Activated CD8-positive, alpha-beta memory T cell treated with anti-CD3 and anti-CD28 coated beads, Interleukin-2, amount 50 U/mL, for 48 hours (primary cell): ENCODE measurements around the gene IFNB1.

Source experiments
- DNase-seq: peaks from one replicate; pipeline ENCODE4 v3.0.0-alpha.2; 2020

IFNB1 gene

DNA sequence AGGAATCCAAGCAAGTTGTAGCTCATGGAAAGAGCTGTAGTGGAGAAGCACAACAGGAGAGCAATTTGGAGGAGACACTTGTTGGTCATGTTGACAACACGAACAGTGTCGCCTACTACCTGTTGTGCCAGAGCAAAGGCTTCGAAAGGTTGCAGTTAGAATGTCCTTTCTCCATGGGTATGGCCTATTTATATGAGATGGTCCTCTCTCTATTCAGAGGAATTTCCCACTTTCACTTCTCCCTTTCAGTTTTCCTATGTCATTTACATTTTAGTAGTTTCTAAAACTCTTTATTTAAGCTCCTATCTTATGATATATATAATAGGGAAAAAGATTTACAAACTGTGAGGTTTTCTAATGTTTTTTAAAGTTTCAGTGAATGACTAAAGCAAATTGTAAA, at the start of gene IFNB1:
Gene IFNB1, minus strand, starts transcription at position 162 of the 400 bp plus-strand sequence. Its CDS starts 73 bp downstream, at position 89.
- DNase-seq: no peak

DNA sequence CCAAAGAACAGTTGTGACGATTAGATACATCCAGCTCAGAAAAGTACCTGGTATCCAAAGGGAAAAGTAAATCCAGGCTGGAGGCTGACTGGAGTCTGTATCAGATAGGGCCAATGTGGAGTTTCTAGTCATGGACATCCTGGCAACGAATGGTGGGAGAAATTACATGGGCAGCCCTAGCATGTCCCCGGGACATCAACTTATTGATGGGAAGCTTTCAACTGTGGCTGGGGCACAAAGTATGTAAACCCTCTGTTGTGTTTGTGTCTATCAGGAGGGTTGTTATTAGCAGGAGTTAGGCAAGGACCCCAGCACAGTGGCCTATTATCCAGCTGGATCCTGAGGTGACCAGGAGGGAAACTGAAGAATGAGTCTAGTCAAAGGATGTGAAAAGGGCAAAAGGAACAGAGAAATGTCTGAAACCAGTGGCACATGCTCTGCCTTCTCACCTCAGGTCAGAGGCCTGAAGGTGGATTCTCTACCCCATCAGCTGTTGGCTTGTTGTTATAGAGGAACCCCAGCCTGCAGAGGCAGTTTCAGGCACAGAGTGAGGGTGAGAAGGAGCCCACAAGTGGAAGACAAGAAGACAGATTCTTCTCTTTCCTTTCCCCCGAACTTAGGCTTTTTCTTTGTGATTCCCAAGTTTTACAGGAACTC, 44.0 kb upstream of the IFNB1 start:
- DNase-seq: no peak

DNA sequence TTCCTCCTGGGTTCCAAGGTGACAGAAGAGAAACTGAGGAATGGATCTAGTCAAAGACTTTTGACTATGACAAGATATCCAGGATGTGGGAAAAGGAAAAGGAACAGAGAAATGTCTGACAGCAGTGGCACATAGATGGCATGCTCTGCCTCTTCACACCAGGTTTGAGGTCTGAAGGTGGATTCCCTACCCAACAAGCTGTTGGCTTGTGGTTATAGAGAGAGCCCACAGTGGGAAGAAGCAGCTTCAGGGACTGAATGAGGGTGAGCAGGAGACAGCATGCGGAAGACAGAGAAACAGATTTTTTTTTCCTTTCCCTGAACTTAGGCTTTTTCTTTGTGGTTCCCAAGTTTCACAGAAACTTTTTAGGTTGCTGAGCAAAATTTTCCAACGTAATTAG, 43.3 kb upstream of the IFNB1 start:
- DNase-seq: no peak

DNA sequence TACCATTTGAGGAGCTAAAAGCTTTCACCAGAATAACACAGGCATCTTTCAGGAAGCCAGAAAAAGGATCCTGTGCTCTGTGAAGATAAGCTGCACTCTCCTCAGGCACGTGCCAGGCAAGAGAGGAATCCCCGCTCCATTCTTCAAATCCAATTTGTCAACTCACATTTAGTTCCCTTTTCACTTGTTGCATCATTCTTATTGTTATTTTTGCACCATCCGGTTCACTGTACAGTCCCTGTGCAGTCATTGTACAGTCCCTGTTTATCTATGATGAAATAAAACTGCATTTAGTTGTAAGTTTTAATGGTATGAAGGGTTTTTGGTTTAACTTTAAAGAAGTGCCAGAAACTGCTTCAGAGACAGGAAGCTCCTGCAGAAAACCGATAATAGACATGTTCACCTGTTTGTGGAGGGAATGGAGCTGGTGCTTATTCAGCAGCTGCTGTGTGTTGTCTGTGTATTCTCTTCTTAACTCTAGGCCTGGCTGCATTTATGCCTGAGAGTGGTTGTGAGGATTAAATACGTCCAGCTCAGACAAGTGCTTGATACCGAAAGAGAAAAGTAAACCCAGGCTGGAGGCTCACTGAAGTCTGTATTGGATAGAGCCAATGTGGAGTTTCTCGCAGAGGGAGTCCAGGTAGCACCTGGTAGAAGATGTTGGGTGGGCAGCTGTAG, 41.5 kb upstream of the IFNB1 start:
- DNase-seq: no peak

DNA sequence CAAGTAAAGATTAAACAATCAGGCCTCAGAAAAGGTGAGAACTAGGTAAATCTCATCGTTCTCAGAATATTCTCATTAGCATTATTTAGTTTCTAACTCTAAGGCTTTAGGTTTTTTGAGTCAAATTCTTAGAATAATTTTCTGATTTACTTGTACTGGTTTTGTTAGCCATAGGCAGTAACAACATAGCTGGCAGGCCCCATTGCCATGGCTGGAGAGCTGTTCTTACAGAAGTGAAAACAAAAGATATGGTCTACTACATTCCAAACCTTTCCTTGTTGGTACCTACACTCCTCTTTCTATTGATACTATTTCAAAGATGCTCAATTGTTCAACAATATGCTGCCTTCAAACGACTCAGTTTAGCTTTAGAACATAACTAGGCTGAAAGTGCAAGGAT, 36.6 kb upstream of the IFNB1 start:
- DNase-seq: no peak

DNA sequence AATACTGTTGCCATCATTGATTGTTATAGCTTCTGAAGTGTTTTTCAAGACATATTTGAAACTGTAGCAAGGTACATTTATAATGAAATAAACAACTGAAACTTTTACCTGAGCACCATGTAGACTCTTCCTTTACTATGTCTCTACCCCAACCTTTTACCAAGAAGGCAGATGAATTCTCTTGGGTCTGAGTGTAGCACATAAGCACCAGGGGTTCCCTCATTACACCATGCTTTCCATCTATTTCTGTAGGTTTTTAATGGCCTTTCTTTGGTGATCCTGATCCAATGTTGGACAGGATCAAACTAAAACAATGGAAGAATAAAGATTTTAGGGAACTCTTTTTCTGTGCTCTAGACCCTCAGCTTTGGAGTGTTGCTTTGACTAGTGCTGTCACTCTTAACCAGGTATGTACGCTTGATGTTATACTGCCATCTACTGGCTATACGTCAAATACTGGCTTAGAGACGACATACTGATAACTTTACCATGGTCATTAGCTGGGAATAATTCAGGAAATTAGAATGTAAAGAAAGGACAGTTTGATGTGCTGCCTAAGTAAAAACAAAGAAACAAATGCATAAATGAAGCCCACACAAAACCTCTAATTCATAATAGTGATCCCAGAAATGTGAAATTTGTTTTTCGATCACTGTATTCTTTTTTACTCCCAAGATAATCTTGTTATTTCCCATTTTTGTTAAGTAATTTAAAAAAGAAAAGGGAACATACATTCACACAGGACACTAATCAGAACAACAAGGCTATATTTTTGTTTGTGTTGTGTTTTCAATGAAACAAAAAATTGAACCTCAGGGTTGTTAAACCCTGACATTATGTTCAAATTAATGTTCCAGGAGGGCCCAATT, 33.2 kb upstream of the IFNB1 start:
- no peak for DNase-seq

DNA sequence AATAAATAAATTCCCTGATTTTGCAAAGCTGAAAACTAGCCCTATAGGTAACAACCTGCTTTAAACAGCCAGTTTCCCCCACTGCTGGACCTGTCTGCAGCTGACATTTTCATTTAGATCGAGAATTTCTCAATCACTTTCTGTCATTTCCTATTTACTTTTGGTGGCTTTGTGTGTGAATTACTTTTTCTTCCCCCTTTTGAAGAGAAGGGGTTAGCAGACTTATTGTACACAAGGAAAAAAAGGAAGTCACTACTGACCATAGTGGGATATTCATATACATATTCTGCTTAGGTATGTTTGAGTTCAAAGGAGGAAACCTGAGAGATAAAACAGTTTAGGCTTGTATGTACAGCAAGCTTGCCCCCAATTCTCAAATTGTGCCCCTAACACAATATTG, 27.0 kb upstream of the IFNB1 start:
- DNase-seq: no peak

DNA sequence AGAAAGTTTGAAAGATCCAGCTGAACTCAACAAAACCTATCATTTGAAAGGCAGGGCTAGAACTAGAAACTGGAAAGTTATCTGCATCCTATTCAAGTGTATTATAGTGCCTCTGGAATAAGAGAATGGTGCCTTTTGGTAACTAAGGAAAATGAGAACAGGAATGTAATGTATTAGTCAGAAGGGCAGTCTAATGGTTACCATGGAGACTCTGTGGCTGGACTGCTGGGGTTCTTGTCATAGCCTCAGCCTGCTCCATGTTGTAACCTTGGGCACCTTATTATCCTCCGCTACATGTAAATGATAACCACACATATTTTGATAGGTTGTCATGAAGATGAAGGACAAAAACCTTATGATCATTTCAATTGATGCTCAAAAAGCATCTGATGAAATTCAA, 24.6 kb upstream of the IFNB1 start:
- DNase-seq: no peak

DNA sequence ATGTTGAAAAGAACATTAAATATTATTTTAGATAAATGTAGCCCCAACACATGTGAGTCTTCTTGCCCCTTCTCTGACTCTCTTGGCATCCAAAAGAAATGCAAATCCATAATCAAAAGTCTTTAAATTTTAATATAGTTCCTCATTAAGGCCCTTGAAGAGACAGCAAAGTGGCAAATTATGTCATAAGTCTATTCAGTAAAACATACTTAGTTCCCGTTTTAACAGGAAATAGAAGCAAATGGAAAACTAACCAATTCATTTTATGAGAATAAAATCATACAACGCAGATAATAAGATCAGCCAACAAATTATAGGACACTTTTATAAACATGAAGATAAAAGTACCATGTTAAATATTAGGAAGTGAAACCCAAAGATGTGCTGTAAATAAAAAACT, 20.1 kb upstream of the IFNB1 start:
- no peak for DNase-seq

DNA sequence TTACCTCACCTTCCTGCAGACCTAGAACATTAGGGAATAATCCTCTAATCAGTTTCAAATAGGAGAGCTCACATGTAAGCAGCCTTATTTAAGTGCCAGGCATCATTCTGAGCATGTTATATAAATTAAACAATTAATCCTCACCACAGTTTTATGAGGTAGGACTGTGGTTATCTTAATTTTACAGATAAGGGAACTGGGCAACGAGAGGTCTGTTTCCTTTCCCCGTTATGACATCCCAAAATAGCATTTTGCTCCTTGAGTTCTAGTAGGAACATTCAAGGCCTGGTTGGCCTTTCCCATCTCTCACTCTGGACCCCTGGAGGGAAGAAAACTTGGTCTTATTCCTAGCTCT, 19.1 kb upstream of the IFNB1 start:
- DNase-seq: no peak

DNA sequence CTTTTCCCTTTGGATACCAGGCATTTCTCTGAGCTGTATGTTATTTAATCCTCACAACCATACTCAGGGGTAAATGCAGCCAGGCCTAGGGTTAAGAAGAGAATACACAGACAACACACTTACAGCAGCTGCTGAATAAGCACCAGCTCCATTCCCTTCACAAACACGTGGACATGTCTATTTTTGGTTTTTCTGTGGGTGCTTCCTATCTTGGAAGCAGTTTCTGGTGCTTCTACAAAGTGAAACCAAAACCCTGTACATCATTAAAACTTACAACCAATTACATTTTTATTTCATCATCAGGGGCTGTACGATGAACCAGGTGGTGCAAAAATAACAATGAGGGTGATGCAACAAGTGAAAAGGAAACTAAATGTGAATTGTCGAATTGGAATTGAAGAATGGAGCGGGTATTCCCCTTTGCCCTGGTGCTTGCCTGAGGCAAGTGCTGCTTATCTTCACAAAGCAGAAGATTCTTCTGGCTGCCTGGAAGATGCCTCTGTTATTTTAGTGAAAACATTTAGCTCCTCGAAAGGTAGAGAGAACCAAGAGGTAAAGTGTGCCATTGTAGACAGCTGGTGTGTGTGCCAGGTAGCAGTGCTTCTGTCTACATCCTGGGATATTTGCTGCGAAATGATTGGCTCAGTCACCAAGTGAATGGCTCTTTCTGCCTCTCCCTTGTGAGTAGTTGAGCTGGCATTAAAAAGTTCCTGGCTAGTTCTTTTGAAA, 18.6 kb upstream of the IFNB1 start:
- no peak for DNase-seq

DNA sequence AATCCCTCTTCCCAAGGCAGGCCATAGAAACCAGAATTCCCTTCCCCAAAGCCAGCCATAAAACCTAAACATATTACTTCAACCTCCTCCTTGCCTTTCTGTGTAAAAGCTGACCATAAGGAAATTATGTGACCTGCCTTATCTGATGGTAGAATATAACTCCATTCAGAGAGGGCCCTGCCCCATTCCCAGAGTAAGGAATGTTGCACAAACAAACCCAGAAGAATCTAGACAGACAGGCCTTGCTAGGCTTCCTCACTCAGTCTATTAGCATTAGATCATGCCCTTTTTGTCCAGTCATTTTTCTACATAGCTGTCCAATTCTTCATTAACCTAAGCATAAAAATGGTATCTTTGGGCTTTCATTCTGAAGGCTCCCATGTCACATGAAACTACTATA, 17.8 kb upstream of the IFNB1 start:
- no peak for DNase-seq

DNA sequence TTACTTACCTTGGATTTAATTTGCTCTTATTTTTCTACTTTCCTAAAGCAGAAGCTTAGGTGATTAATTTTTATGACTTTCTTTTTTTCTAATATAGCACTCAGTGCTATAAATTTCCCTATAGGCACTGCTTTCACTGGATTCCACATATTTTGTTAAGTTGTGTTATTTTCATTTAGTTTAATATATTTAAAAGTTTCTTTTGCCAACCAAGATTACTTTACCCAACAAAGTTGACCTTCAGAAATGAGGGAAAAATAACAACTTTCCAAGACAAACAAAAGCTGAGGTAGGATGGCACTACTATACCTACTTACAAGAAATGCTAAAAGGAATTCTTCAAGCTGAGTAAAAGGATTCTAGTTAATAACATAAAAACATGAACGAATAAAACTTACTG, 8.8 kb upstream of the IFNB1 start:
- no peak for DNase-seq

DNA sequence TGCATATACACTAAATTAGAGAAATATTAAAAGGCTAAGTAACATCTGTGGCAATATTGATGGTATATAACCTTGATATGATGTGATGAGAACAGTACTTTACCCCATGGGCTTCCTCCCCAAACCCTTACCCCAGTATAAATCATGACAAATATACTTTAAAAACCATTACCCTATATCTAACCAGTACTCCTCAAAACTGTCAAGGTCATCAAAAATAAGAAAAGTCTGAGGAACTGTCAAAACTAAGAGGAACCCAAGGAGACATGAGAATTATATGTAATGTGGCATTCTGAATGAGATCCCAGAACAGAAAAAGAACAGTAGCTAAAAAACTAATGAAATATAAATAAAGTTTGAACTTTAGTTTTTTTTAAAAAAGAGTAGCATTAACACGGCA, 7.3 kb upstream of the IFNB1 start:
- DNase-seq: no peak

DNA sequence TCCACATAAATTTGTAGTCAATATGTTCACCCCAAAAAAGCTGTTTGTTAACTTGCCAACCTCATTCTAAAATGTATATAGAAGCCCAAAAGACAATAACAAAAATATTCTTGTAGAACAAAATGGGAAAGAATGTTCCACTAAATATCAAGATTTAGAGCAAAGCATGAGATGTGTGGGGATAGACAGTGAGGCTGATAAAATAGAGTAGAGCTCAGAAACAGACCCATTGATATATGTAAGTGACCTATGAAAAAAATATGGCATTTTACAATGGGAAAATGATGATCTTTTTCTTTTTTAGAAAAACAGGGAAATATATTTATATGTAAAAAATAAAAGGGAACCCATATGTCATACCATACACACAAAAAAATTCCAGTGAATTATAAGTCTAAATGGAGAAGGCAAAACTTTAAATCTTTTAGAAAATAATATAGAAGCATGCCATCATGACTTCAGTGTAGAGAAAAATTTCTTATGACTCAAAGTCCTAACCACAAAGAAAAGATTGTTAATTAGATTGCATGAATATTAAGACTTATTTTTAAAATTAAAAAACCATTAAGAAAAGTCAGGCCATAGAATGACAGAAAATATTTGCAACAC, 6.6 kb upstream of the IFNB1 start:
- DNase-seq: no peak

DNA sequence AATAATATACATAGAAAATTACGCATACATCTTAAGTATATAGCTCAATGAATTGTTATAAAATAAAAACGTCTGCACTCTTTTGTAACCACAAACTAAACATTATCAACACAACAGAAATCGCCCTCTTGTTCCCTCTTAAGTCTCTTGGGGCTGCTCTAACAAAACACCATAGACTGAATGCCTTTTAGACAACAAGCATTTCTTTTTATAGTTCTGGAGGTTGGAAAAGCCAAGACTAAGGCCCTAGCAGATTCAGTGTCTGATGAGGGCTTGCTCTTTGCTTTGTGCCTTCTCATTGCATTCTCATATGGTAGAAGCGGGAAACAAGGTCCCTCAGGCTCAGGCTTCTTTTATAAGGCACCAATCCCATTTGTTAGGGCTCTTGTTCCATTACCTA, 4.9 kb upstream of the IFNB1 start:
- no peak for DNase-seq

DNA sequence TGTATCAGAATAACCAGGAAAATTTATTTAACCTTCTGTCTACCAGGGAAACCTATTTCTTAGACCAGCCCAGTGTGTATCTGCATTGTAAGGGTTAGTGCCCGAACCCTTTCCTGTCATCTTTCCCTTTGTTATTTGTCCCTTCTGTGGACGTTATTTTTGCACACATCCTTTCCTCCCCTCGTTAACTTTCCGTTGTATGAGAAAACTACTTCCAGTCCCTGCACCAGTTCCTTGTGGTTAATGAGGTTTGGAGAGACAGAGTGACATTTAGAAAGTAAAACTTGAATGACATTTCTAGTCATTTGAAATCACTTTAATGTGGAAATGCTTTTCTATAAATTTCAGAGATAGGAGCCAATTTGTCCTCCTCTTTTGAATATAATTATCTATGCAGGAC, 4.3 kb upstream of the IFNB1 start:
- no peak for DNase-seq

DNA sequence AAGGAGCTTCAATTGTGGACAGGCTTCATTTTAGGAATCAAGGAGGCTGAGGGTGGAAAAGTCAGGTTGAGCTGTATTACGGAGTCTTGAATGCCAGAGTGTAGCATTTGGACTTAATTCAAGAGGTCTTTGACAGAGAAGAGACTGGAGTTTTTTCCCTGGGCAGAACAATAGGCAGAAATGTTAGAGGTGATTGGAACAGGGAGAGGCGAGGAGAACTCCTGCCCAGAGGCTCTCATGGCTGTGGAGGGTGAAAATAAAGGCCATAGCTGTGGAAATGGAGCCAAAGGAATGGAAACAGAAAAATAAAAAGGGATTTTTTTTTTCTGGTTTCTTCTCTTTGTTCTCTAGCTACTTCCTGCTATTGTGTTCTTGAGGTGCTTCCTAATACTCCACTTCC, 3.7 kb upstream of the IFNB1 start:
- DNase-seq: no peak

DNA sequence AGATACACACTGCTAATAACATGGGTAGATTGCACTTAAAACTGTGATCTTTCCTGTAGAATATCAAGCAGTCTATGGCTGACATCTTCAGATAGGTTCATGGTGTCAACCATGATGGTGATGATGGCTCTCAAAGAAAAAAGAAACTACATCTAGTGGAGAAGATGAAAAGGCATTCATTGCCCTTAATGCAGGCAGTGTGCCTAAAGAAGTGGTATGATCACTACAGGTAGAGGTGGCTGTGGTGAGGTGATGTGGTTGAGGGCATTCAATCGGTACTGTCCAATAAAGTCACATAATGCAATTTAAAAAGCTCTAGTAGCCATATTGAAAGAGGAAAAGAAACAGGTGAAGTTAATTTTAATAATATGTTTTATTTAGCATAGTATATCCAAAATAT, 3.1 kb upstream of the IFNB1 start:
- DNase-seq: no peak

DNA sequence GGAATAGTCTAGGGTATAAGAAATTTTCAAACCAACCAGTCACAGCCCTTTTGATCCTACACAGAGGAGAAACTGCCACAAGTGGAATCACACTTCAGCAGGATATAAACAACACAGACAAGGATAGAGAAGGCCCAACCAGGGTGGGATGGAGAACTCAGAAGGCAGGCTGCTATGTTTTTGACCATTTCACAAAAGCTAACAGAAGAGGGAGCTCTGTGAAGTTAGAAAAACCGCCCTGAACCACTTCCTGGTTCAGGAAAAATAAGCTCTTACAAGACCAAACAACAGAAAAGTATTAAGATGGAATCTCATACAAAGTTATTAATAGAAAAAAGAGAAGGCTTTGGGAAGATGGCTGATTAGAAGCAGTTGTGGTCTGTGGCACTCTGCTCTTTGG, 960 bp upstream of the IFNB1 start:
- no peak for DNase-seq

DNA sequence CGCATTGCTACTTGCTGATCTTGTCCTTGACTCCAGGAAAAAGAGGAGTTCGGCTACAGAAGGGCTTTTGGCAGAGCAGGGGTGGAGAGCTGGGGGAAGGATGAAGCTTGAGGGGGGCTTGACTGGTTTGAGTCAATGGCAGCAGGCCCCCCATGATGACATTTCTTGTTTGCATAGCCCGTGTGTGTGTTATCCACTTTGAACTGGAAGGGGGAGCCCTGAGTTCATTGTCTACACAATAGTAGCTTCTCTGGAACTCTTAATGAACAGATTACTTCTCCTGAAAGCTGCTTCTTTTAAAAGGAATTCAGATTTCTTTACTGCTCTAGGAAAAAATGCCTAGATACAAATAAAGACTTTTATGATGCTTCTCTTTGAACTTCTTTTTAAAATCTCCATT, 2.3 kb downstream of the IFNB1 start:
- no peak for DNase-seq

DNA sequence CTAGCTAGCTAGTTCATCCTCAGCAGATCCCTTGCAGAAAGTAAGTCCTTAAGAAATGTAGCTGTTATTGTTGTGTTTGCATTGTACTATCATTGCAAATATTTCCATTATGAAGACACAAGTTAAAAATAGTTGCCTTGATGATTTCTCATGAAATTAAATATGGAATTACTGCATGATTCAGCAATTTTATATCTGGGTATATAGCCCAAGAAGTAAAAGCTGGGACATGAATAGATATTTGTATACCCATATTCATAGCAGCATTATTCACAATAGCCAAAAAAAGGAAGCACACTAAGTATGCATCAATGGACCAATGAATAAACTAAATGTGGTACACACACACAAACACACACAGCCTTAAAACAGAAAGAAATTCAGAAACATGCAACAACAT, 6.8 kb downstream of the IFNB1 start:
- DNase-seq: no peak

DNA sequence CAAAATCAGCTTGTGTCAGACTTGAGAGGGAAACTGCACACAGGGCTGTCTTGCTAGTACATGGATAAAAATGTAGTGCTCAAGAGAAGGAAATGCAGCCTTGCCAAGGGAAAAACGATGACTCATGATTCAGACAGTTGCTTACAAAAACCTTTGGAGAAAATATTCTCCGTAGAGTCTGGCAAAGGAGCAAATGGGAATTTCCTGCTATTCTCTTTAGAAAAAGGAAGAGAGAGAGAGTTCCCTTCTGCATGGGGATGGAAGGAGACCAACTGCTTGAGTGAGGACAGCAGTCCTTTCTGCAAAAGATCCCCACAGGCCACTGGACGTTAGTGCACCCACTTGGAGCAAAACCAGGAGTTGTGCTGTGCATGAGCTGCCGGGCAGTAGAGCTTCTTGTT, 7.6 kb downstream of the IFNB1 start:
- no peak for DNase-seq
